ENCODE data around the gene DNAJC5G.

DNA sequence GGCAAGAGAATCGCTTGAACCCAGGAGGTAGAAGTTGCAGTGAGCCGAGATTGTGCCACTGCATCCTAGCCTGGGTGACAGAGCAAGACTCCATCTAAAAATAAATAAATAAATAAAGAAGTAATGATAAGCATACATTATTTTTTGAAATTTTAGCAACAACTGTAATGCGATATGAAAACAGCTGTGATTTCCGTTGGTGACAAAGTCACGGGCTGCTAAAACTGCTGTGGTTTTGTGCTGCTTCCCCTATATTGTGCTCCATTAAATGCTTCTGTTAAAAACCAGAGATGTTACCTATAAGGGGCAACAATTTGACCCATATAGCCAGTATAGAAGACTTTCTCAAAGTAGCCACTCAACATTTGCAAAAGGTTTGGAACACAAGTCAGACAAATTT is 15.3 kb downstream of the DNAJC5G start:
- TF ChIP-seq, protein P1, sequence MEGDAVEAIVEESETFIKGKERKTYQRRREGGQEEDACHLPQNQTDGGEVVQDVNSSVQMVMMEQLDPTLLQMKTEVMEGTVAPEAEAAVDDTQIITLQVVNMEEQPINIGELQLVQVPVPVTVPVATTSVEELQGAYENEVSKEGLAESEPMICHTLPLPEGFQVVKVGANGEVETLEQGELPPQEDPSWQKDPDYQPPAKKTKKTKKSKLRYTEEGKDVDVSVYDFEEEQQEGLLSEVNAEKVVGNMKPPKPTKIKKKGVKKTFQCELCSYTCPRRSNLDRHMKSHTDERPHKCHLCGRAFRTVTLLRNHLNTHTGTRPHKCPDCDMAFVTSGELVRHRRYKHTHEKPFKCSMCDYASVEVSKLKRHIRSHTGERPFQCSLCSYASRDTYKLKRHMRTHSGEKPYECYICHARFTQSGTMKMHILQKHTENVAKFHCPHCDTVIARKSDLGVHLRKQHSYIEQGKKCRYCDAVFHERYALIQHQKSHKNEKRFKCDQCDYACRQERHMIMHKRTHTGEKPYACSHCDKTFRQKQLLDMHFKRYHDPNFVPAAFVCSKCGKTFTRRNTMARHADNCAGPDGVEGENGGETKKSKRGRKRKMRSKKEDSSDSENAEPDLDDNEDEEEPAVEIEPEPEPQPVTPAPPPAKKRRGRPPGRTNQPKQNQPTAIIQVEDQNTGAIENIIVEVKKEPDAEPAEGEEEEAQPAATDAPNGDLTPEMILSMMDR (IDR thresholded peaks at IDR 0.05), result no peak
- TF ChIP-seq POLR2A (IDR thresholded peaks at IDR 0.05), result no peak

Measured in vagina (tissue), 2 donors.